ENCODE results near the gene GPC6.

DNA sequence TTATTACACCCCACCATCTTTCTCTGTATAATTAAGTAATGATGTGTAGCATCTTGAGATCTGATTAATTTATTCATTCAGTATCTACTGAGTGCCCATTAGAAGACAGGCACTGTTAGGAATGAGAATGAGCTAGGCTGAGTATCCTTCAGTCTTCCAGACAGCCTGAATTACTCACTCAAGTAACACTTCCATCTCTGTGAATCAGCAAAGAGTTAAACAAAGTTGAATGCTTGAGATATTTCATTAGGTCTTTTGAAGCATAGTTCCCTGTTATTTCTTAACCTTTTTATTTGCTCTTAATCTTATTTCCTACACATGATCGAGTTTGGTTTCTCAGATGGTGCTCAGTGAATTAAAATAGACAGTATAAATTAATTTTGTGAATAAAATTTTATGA lies 839.1 kb downstream of the GPC6 start:
- TF ChIP-seq, protein P1, sequence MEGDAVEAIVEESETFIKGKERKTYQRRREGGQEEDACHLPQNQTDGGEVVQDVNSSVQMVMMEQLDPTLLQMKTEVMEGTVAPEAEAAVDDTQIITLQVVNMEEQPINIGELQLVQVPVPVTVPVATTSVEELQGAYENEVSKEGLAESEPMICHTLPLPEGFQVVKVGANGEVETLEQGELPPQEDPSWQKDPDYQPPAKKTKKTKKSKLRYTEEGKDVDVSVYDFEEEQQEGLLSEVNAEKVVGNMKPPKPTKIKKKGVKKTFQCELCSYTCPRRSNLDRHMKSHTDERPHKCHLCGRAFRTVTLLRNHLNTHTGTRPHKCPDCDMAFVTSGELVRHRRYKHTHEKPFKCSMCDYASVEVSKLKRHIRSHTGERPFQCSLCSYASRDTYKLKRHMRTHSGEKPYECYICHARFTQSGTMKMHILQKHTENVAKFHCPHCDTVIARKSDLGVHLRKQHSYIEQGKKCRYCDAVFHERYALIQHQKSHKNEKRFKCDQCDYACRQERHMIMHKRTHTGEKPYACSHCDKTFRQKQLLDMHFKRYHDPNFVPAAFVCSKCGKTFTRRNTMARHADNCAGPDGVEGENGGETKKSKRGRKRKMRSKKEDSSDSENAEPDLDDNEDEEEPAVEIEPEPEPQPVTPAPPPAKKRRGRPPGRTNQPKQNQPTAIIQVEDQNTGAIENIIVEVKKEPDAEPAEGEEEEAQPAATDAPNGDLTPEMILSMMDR (IDR thresholded peaks at IDR 0.05; ENCODE audit: insufficient read depth, low read length, poor library complexity, severe bottlenecking): no peak
- no peak for TF ChIP-seq EZH2phosphoT487 (conservative IDR thresholded peaks at IDR 0.05; ENCODE audit: low read length)
